Measurements from ENCODE around the gene HTR2A. TPM values are rescaled to one million over a fixed set of nuclear protein-coding genes. Genes with fewer than 3 reads are reported as not detected.

The HTR2A gene
- total and polyA plus RNA-seq, 7 experiments from 2014 or later, result not detected

DNA sequence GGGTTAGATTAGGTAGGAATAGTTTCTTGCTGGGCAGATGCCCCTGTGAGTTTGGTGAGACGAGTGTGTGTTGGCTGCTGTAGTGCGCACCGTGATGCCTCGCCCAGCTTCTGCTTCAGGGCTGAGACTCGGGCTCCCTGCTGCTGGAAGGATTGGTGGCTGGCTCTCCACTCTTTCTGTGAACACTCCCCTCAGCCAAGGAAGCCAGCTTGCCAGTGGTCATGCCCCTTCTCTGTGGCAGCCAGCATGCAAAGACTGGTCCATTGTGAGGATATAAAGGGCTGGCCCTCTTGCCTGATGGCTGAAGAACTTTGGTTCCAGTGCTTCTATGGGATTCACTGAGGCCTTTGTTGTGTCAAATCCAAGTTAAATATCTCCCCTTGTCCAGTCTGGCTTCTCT lies 2.9 kb upstream of the HTR2A start:
- no peak overlapping the region for H3K27ac ChIP-seq (ENCODE audit: low read depth, low read length)
- H3K9me3 ChIP-seq (ENCODE audit: control insufficient read depth in 2 of 3, low read length in 3 of 3), result no peaks in the 10 kb centered on the region
- Mint-ChIP-seq H3K4me3 (no peak overlapping the region), H3K36me3 (no peaks in the 10 kb centered on the region), H3K4me1 (peaks cover 0 to 21% (median 13%) of the 10 kb centered on the region in 7 donors), H3K27me3 (peaks cover 20 to 45% (median 40%) of the 10 kb centered on the region in 5 donors), H3K27ac (no peak overlapping the region), H3K9me3 (no peaks in the 10 kb centered on the region)
- ATAC-seq (no peak), DNase-seq (no peak)
- POLR2A ChIA-PET, result no interaction called here
- no peaks in the 10 kb centered on the region for H3K27me3 ChIP-seq (ENCODE audit: control insufficient read depth in 2 of 2, insufficient read depth in 2 of 2, low read length in 2 of 2)
- CTCF ChIA-PET, result no interaction called here
- H3K4me1 ChIP-seq (ENCODE audit: control insufficient read depth in 2 of 2, insufficient read depth in 2 of 2, low read length in 2 of 2), result no peaks in the 10 kb centered on the region
- no peaks in the 10 kb centered on the region for H3K36me3 ChIP-seq (ENCODE audit: control insufficient read depth in 2 of 3, insufficient read depth in 3 of 3, low read length in 3 of 3)
- intact Hi-C loops (cut with micrococcal nuclease), result loop anchor here in 1 of 2 donors (10.0 kb wide), 1 partner anchor 1865 kb away; no protein-coding TSS in a partner anchor
- no peak overlapping the region for H3K4me3 ChIP-seq (ENCODE audit: low read length)

GRCh38 chr13:46895381-46895780 lies 1.5 kb downstream of the HTR2A start:
- Mint-ChIP-seq H3K36me3 (no peaks in the 10 kb centered on the region), H3K4me3 (no peak overlapping the region), H3K4me1 (peaks cover 0 to 38% (median 28%) of the 10 kb centered on the region in 7 donors), H3K27ac (no peak overlapping the region), H3K9me3 (no peaks in the 10 kb centered on the region), H3K27me3 (peaks cover 36 to 74% (median 64%) of the 10 kb centered on the region in 5 donors)
- peaks cover 0 to 4% of the 10 kb centered on the region in 2 donors for H3K4me1 ChIP-seq (ENCODE audit: control insufficient read depth in 2 of 2, insufficient read depth in 2 of 2, low read length in 2 of 2)
- no peak for ATAC-seq
- H3K4me3 ChIP-seq (ENCODE audit: low read length), result no peak overlapping the region
- ChIA-PET POLR2A (no interaction called here), CTCF (no interaction called here)
- DNase-seq, result no peak
- no peaks in the 10 kb centered on the region for H3K36me3 ChIP-seq (ENCODE audit: control insufficient read depth in 2 of 3, insufficient read depth in 3 of 3, low read length in 3 of 3)
- H3K9me3 ChIP-seq (ENCODE audit: control insufficient read depth in 2 of 3, low read length in 3 of 3), result no peaks in the 10 kb centered on the region
- intact Hi-C loops (cut with micrococcal nuclease), result loop anchor here in 1 of 2 donors (10.0 kb wide), 1 partner anchor 1869 kb away; no protein-coding TSS in a partner anchor
- H3K27ac ChIP-seq (ENCODE audit: low read depth, low read length), result no peak overlapping the region
- no peaks in the 10 kb centered on the region for H3K27me3 ChIP-seq (ENCODE audit: control insufficient read depth in 2 of 2, insufficient read depth in 2 of 2, low read length in 2 of 2)

DNA sequence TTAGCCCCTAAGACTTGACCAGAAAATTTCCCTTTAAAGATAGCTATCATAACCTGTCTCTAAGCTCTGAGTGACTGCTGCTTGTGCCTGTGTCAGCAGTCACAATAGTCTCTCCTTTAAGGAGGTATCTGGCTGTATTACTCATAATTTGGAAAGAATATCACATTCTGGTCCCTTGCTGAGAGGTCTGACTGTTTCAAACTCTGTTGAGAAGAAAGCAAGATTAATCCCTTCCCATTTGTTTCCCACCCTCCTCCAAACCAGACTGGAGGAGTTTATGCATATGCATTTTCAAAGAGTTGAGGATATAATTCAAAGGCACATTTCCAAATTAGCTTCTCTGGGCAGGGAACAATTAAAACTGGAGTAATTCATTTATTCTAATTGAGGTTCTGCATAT lies 2.3 kb downstream of the HTR2A start:
- Mint-ChIP-seq H3K36me3 (no peaks in the 10 kb centered on the region), H3K9me3 (no peaks in the 10 kb centered on the region), H3K4me1 (peaks cover 0 to 38% (median 28%) of the 10 kb centered on the region in 7 donors), H3K27me3 (peaks cover 38 to 80% (median 71%) of the 10 kb centered on the region in 5 donors), H3K4me3 (peak overlapping the region; percentile 63 to 79 (median 76)), H3K27ac (no peak overlapping the region)
- H3K4me1 ChIP-seq (ENCODE audit: control insufficient read depth in 2 of 2, insufficient read depth in 2 of 2, low read length in 2 of 2), result peaks cover 0 to 4% of the 10 kb centered on the region in 2 donors
- H3K36me3 ChIP-seq (ENCODE audit: control insufficient read depth in 2 of 3, insufficient read depth in 3 of 3, low read length in 3 of 3), result no peaks in the 10 kb centered on the region
- peak overlapping the region; percentile 53 for H3K4me3 ChIP-seq (ENCODE audit: low read length)
- no peaks in the 10 kb centered on the region for H3K27me3 ChIP-seq (ENCODE audit: control insufficient read depth in 2 of 2, insufficient read depth in 2 of 2, low read length in 2 of 2)
- ChIA-PET CTCF (interaction anchor here (0.7 kb wide), 1 partner anchor 1766 kb away, joined by 3 read pairs; no protein-coding TSS in a partner anchor), POLR2A (no interaction called here)
- H3K9me3 ChIP-seq (ENCODE audit: control insufficient read depth in 2 of 3, low read length in 3 of 3), result no peaks in the 10 kb centered on the region
- DNase-seq, result no peak
- peak; percentile 26 for ATAC-seq
- no peak overlapping the region for H3K27ac ChIP-seq (ENCODE audit: low read depth, low read length)
- intact Hi-C loops (cut with micrococcal nuclease), result loop anchor here in 1 of 2 donors (5.0 to 10.0 kb wide), 2 partner anchors 878 to 1870 kb away; no protein-coding TSS in a partner anchor

GRCh38 chr13:46893798-46894560 lies 2.9 kb downstream of the HTR2A start:
- Histone ChIP-seq H3K9me3 (ENCODE audit: control insufficient read depth in 2 of 3, low read length in 3 of 3) (no peaks in the 10 kb centered on the region), H3K36me3 (ENCODE audit: control insufficient read depth in 2 of 3, insufficient read depth in 3 of 3, low read length in 3 of 3) (no peaks in the 10 kb centered on the region), H3K4me1 (ENCODE audit: control insufficient read depth in 2 of 2, insufficient read depth in 2 of 2, low read length in 2 of 2) (peaks cover 0 to 4% of the 10 kb centered on the region in 2 donors), H3K27me3 (ENCODE audit: control insufficient read depth in 2 of 2, insufficient read depth in 2 of 2, low read length in 2 of 2) (no peaks in the 10 kb centered on the region), H3K4me3 (ENCODE audit: low read length) (peak overlapping the region; percentile 53), H3K27ac (ENCODE audit: low read depth, low read length) (no peak overlapping the region)
- no peaks in the 10 kb centered on the region for H3K36me3 Mint-ChIP-seq
- H3K9me3 Mint-ChIP-seq, result no peaks in the 10 kb centered on the region
- H3K4me3 Mint-ChIP-seq, result peak overlapping the region; percentile 66 to 82 (median 78)
- peaks cover 0 to 38% (median 28%) of the 10 kb centered on the region in 7 donors for H3K4me1 Mint-ChIP-seq
- DNase-seq (peak; percentile 33 to 80 (median 66)), ATAC-seq (peak; percentile 91)
- POLR2A ChIA-PET, result no interaction called here
- peaks cover 44 to 84% (median 74%) of the 10 kb centered on the region in 5 donors for H3K27me3 Mint-ChIP-seq
- H3K27ac Mint-ChIP-seq, result no peak overlapping the region
- intact Hi-C loops (cut with micrococcal nuclease), result loop anchor here in 1 of 2 donors (5.0 to 10.0 kb wide), 2 partner anchors 878 to 1871 kb away; no protein-coding TSS in a partner anchor
- CTCF ChIA-PET, result interaction anchor here (0.7 kb wide), 1 partner anchor 1766 kb away, joined by 3 read pairs; no protein-coding TSS in a partner anchor

- ChIA-PET POLR2A (no interaction called here), CTCF (interaction anchor here (0.6 kb wide), 1 partner anchor 29 kb away, joined by 3 read pairs; no protein-coding TSS in a partner anchor)
- H3K4me1 Mint-ChIP-seq, result peaks cover 0 to 38% (median 28%) of the 10 kb centered on the region in 7 donors
- H3K4me1 ChIP-seq (ENCODE audit: control insufficient read depth in 2 of 2, insufficient read depth in 2 of 2, low read length in 2 of 2), result peaks cover 0 to 4% of the 10 kb centered on the region in 2 donors
- no peak overlapping the region for H3K27ac Mint-ChIP-seq
- H3K9me3 Mint-ChIP-seq, result peaks cover 0 to 2% (median 0%) of the 10 kb centered on the region in 11 donors
- no peak overlapping the region for H3K27ac ChIP-seq (ENCODE audit: low read depth, low read length)
- peaks cover 43 to 81% (median 75%) of the 10 kb centered on the region in 5 donors for H3K27me3 Mint-ChIP-seq
- ATAC-seq (no peak), DNase-seq (no peak)
- no peaks in the 10 kb centered on the region for H3K36me3 ChIP-seq (ENCODE audit: control insufficient read depth in 2 of 3, insufficient read depth in 3 of 3, low read length in 3 of 3)
- peak overlapping the region in 9 of 10 donors; percentile 66 to 82 (median 79) for H3K4me3 Mint-ChIP-seq
- H3K36me3 Mint-ChIP-seq, result no peaks in the 10 kb centered on the region
- no peak overlapping the region for H3K4me3 ChIP-seq (ENCODE audit: low read length)
- intact Hi-C loops (cut with micrococcal nuclease), result loop anchor here in 1 of 2 donors (5.0 to 10.0 kb wide), 2 partner anchors 879 to 1872 kb away; no protein-coding TSS in a partner anchor
- no peaks in the 10 kb centered on the region for H3K27me3 ChIP-seq (ENCODE audit: control insufficient read depth in 2 of 2, insufficient read depth in 2 of 2, low read length in 2 of 2)
- no peaks in the 10 kb centered on the region for H3K9me3 ChIP-seq (ENCODE audit: control insufficient read depth in 2 of 3, low read length in 3 of 3)
These were observed 3.6 kb downstream of the HTR2A start for GRCh38 chr13:46893221-46893740.

- CTCF ChIA-PET, result no interaction called here
- H3K4me3 Mint-ChIP-seq, result no peak overlapping the region
These were observed 11.8 kb downstream of the HTR2A start for GRCh38 chr13:46885018-46885417.

More at GRCh38 chr13:46885018-46885417, 11.8 kb downstream of the HTR2A start:
- H3K27ac Mint-ChIP-seq, result no peak overlapping the region
- peaks cover 30 to 58% (median 51%) of the 10 kb centered on the region in 5 donors for H3K27me3 Mint-ChIP-seq
- POLR2A ChIA-PET, result no interaction called here
- H3K36me3 Mint-ChIP-seq, result no peaks in the 10 kb centered on the region
- Histone ChIP-seq H3K36me3 (ENCODE audit: control insufficient read depth in 2 of 3, insufficient read depth in 3 of 3, low read length in 3 of 3) (no peaks in the 10 kb centered on the region), H3K27ac (ENCODE audit: low read depth, low read length) (no peak overlapping the region), H3K4me1 (ENCODE audit: control insufficient read depth in 2 of 2, insufficient read depth in 2 of 2, low read length in 2 of 2) (no peaks in the 10 kb centered on the region), H3K4me3 (ENCODE audit: low read length) (no peak overlapping the region), H3K9me3 (ENCODE audit: control insufficient read depth in 2 of 3, low read length in 3 of 3) (no peaks in the 10 kb centered on the region), H3K27me3 (ENCODE audit: control insufficient read depth in 2 of 2, insufficient read depth in 2 of 2, low read length in 2 of 2) (no peaks in the 10 kb centered on the region)
- H3K4me1 Mint-ChIP-seq, result no peaks in the 10 kb centered on the region
- DNase-seq (no peak), ATAC-seq (no peak)
- intact Hi-C loops (cut with micrococcal nuclease), result no loop called here
- peaks cover 0 to 16% (median 6%) of the 10 kb centered on the region in 11 donors for H3K9me3 Mint-ChIP-seq

Measured in naive thymus-derived CD4-positive, alpha-beta T cell (primary cell).